Ovary (tissue), 9 donors: Measurements from ENCODE around the gene UTP18. TPM values are rescaled to one million over a fixed set of nuclear protein-coding genes. Genes with fewer than 3 reads are reported as not detected.
"Not testable (repeated sequence)": the region's sequence is repeated elsewhere in the genome, so short reads cannot be mapped to it uniquely, and the experiment has no call there.

Source experiments
- DNase-seq, 5 donors: peaks; one replicate each; pipeline ENCODE4 v3.0.0-alpha.2; 2019 to 2020
- H3K27ac ChIP-seq, 2 donors: fragments of 200-600 bp; one replicate each; pipeline versions ENCODE4 v1.5.1 to v1.8.0; 2019 to 2022
- H3K27me3 ChIP-seq: fragments of 200-600 bp; one replicate; pipeline ENCODE4 v1.8.0; 2022
- H3K36me3 ChIP-seq: fragments of 200-600 bp; sonication (generic); one replicate; pipeline ENCODE4 v1.5.1; 2019
- H3K4me1 ChIP-seq: one replicate; pipeline ENCODE4 v1.8.1; 2013; ENCODE audit warnings: mild to moderate bottlenecking, moderate library complexity; ENCODE audit not compliant: insufficient read depth
- H3K4me3 ChIP-seq: fragments of 200-600 bp; sonication (generic); one replicate; pipeline ENCODE4 v1.5.1; 2017
- H3K9me3 ChIP-seq, 2 donors: fragments of 200-600 bp in 1 of 2; sonication (generic) in 1 of 2; one replicate each; pipeline versions ENCODE4 v1.5.1 to v1.8.1; 2013 to 2019; ENCODE audit warnings: mild to moderate bottlenecking in 1 of 2, moderate library complexity in 1 of 2
- EP300 ChIP-seq: sonication (generic); formaldehyde crosslinking; IDR thresholded peaks from one replicate; pipeline ENCODE4 v1.6.1; 2017; ENCODE audit warnings: antibody characterized with exemption
- POLR2A ChIP-seq: fragments of 450-650 bp; IDR thresholded peaks from one replicate; pipeline ENCODE4 v1.6.1; 2017; ENCODE audit warnings: antibody characterized with exemption, mild to moderate bottlenecking, moderate library complexity
- WGBS, 3 donors: extraction: QIAGEN DNeasy Blood & Tissue Kit in 1 of 3; methylation state at CpG; one replicate each; pipeline versions ENCODE4 v1.1.5 to v1.1.7; 2013 to 2017; 5-methylcytosine and 5-hydroxymethylcytosine counted together
- intact Hi-C, 4 donors: fragments of 100-400 bp; cut with DNase I; formaldehyde crosslinking; loops; one replicate each; pipeline versions ENCODE4 v1.11.0 to v1.15.1; 2022 to 2023
- polyA plus RNA-seq, 2 donors: library from polyadenylated mRNA; stranded (reverse); fragments of 200-250 nt in 1 of 2; fragments of 350-450 nt in 1 of 2; fragmentation: Illumina TruSeq in 1 of 2; extraction: RNeasy Lipid Tissue Mini Kit (QIAGEN cat#74804) in 1 of 2; gene quantifications; one replicate each; pipeline ENCODE4 v1.2.3, GENCODE V29; 2013 to 2014
- total RNA-seq, 7 donors: library from RNA; depleted of rRNA in 2 of 7; stranded (reverse); fragments of >200 nt in 2 of 7; fragmentation: NEBNext Ultra II Directional in 3 of 7; extraction: Animal tissue kit (Norgen Biotek cat#: 25700) in 3 of 7; gene quantifications; one replicate each; pipeline versions ENCODE4 v1.1.0 to v1.2.4, GENCODE V29; 2016 to 2023
- TF ChIP-seq, protein P1 (sequence below), 3 donors: fragments of 450-650 bp in 2 of 3; fragments of 200-600 bp in 1 of 3; IDR thresholded peaks; one replicate each; pipeline versions ENCODE4 v1.5.1 to v1.8.0; 2016 to 2022; ENCODE audit warnings: antibody characterized with exemption in 3 of 3, mild to moderate bottlenecking in 1 of 3
- donor health status: DM: no; HTN: no; CAD: no; lungs with moderate emphysema.
- donor health status: DM: no; HTN: no; CAD: no.
- donor health status: Bipolar disorder and iron deficiency.
- donor health status: DM: yes; HTN: yes; CAD: no.
- donor health status: DM: no; HTN: no; CAD: no.
- donor health status: DM: yes; HTN: yes; CAD: no.

UTP18 gene
- total and polyA plus RNA-seq, 9 donors: 25.6 to 41.6 (median 32.3) TPM

DNA sequence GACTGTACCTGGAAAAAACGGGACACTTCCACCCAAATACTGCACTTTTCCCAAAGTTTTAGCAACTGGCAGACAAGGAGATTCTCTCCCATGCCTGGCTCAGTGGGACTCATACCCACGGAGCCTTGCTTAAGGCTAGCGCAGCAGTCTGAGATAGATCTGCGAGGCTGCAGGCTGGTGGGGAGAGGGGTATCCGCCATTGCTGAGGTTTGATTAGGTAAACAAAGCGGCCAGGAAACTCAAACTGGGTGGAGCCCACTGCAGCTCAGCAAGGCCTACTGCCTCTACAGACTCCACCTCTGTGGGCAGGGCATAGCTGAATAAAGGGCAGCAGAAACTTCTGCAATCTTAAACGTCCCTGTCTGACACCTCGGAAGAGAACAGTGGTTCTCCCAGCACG is 44.8 kb downstream of the UTP18 start:
- intact Hi-C loops: no loop called here
- Histone ChIP-seq H3K36me3 (no peaks in the 10 kb centered on the region), H3K9me3 (no peaks in the 10 kb centered on the region), H3K27me3 (no peaks in the 10 kb centered on the region), H3K4me1 (no peaks in the 10 kb centered on the region), H3K4me3 (no peak overlapping the region), H3K27ac (no peak overlapping the region)
- 91 to 94% (median 94%) methylated on average over 9 of the region's 9 CpGs for WGBS, 3 donors
- no peak for TF ChIP-seq POLR2A
- DNase-seq: no peak

DNA sequence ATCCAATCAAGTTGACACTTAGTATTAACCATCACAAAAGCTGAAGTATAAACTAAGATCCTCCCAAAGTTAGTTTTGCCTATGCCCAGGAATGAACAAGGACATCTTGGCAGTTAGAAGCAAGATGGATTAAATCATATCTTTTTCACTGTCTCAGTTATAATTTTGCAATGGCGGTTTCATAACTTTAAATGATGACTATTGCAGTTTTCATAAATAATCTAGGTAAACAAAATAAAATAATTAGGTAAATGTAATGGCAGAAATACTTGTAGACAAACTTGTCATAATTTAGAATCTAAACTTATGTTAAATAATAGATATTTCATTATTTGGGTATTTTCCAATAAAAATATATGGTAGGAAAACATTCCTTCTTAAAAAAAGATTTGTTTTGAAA is 51.7 kb downstream of the UTP18 start:
- 83 to 86% (median 84%) methylated on average over 1 of the region's 1 CpG for WGBS, 3 donors
- H3K9me3 ChIP-seq, intact Hi-C loops, H3K27me3 ChIP-seq, H3K36me3 ChIP-seq, H3K4me1 ChIP-seq, H3K4me3 ChIP-seq, DNase-seq, H3K27ac ChIP-seq: not testable (repeated sequence)

DNA sequence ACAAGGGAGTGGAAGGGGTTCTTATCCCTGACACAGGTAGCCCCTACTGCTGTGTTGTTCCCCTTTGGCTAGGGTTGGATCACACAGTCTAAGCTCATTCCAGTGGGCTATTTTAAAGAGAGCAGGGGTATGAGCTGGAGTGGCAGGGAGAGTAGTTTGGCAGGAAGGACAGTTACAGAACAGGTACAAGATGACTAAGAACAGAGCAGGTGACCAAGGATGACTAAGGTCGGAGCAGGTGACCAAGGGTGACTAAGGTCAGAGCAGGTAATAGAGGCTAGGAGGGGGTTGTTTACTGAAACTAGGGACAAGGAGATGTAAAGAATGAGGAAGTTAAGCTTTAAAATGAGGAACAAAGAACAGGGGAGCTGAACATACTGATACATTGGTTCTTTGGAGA is 58.8 kb downstream of the UTP18 start:
- 88 to 98% (median 95%) methylated on average over 1 of the region's 1 CpG for WGBS, 3 donors
- TF ChIP-seq EP300: no peak
- intact Hi-C loops: no loop called here

DNA sequence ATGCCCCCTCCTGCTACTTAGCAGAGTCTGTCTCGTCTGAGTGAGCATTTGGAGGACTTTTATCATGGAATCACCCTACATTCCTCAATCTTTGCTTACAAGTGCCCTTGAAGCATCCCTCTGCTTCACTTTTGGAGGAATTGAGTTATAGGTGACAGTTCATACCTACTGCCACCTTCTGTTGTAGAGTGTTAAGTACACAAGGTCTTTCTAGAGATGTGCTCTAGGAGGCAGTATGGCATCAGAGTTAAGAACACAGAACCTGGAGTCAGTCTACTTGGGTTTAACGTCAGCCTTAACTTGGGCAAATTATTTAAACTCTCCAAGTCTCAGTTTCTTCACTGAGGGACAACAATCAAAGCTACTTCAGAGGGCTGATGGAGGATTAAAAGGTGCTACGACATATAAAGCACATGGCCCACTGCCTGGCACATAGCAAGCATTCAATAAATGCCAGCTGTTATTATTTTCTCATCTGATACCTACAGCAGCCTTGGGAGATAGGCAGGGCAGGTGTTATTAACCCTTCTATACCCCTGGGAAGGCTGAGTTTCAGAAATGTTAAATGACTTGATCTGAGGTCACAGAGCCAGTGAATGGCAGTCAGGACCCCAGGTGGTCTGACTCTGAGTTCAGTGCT is 62.2 kb downstream of the UTP18 start:
- Histone ChIP-seq H3K4me3 (no peak overlapping the region), H3K27ac (no peak overlapping the region), H3K27me3 (no peaks in the 10 kb centered on the region), H3K36me3 (no peaks in the 10 kb centered on the region), H3K4me1 (no peaks in the 10 kb centered on the region), H3K9me3 (no peaks in the 10 kb centered on the region)
- no peak for DNase-seq
- intact Hi-C loops: no loop called here
- TF ChIP-seq POLR2A (no peak), EP300 (no peak)
- TF ChIP-seq, protein P1, sequence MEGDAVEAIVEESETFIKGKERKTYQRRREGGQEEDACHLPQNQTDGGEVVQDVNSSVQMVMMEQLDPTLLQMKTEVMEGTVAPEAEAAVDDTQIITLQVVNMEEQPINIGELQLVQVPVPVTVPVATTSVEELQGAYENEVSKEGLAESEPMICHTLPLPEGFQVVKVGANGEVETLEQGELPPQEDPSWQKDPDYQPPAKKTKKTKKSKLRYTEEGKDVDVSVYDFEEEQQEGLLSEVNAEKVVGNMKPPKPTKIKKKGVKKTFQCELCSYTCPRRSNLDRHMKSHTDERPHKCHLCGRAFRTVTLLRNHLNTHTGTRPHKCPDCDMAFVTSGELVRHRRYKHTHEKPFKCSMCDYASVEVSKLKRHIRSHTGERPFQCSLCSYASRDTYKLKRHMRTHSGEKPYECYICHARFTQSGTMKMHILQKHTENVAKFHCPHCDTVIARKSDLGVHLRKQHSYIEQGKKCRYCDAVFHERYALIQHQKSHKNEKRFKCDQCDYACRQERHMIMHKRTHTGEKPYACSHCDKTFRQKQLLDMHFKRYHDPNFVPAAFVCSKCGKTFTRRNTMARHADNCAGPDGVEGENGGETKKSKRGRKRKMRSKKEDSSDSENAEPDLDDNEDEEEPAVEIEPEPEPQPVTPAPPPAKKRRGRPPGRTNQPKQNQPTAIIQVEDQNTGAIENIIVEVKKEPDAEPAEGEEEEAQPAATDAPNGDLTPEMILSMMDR (IDR thresholded peaks at IDR 0.05): no peak
- WGBS, 3 donors: 25 to 28% (median 25%) methylated on average over 3 of the region's 3 CpGs

More for the DNA sequence above, 58.8 kb downstream of the UTP18 start:
- Histone ChIP-seq H3K4me1 (no peaks in the 10 kb centered on the region), H3K9me3 (no peaks in the 10 kb centered on the region), H3K27ac (no peak overlapping the region), H3K36me3 (no peaks in the 10 kb centered on the region), H3K4me3 (no peak overlapping the region), H3K27me3 (no peaks in the 10 kb centered on the region)
- DNase-seq: no peak

DNA sequence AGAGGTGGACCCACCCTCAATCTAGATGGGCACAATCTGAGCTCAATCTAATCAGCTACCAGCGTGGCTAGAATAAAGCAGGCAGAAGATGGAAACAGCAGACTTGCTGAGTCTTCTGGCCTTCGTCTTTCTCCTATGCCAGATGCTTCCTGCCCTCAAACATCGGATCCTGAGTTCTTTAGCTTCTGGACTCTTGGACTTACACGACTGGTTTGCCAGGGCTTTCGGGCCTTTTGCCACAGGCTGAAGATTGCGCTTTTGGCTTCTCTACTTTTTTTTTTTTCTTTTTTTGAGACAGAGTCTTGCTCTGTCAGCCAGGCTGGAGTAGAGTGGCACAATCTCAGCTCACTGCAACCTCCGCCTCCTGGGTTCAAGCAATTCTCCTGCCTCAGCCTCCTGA is 65.1 kb downstream of the UTP18 start:
- TF ChIP-seq POLR2A (no peak), EP300 (no peak)
- TF ChIP-seq, protein P1 (IDR thresholded peaks at IDR 0.05): no peak
- intact Hi-C loops: no loop called here
- H3K4me3 ChIP-seq: no peak overlapping the region
- no peaks in the 10 kb centered on the region for H3K27me3 ChIP-seq
- no peaks in the 10 kb centered on the region for H3K4me1 ChIP-seq
- no peak overlapping the region for H3K27ac ChIP-seq
- no peak for DNase-seq
- no peaks in the 10 kb centered on the region for H3K9me3 ChIP-seq
- WGBS, 3 donors: 87 to 95% (median 92%) methylated on average over 7 of the region's 7 CpGs
- no peaks in the 10 kb centered on the region for H3K36me3 ChIP-seq

DNA sequence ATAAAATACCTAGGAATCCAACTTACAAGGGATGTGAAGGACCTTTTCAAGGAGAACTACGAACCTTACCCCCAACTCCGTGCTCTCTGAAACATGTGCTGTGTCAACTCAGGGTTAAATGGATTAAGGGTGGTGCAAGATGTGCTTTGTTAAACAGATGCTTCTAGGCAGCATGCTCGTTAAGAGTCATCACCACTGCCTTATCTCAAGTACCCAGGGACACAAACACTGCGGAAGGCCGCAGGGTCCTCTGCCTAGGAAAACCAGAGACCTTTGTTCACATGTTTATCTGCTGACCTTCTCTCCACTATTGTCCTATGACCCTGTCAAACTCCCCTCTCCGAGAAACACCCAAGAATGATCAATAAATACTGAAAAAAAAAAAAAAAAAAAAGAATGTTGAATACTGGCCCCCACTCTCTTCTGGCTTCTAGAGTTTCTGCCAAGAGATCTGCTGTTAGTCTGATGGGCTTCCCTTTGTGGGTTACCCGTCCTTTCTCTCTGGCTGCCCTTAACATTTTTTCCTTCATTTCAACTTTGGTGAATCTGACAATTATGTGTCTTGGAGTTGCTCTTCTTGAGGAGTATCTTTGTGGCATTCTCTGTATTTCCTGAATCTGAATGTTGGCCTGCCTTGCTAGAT is 70.6 kb downstream of the UTP18 start:
- H3K4me3 ChIP-seq, intact Hi-C loops, DNase-seq, H3K4me1 ChIP-seq, H3K9me3 ChIP-seq, H3K27ac ChIP-seq, H3K27me3 ChIP-seq, H3K36me3 ChIP-seq: not testable (repeated sequence)
- WGBS, 3 donors: 44 to 60% (median 50%) methylated on average over 6 to 7 of the region's 7 CpGs
